ENCODE measurements around the gene KCNJ1.
A peak's percentile ranks its signal among the peaks of the same experiment; 100 is the strongest.

Gene KCNJ1

GRCh38 chr11:128901653-128902514 lies 34.8 kb upstream of the KCNJ1 start:
- no peak for DNase-seq (ENCODE audit: low spot score)

DNA sequence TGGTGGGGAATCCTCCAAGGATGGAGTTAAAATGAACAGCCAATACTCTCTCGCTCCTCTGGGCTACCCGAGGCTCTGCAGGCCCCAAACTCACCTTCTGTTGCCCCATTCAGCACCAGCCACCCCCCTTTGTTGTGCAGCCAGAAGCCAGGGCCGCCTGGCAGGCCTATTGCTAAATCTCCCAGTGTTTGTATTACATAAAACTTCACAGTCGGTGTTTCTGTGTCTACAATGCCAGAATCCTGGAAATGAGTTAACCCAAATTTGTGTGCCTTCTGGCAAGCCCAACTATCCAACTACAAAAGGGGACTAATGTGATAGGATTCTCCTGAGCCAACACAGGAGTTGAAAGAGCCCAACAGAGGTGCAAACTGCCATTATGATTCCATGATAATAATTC lies 33.4 kb upstream of the KCNJ1 start:
- no peak for DNase-seq (ENCODE audit: low spot score)

- no peak for DNase-seq (ENCODE audit: low spot score)
These were observed 31.7 kb upstream of the KCNJ1 start for GRCh38 chr11:128898580-128899344.

DNA sequence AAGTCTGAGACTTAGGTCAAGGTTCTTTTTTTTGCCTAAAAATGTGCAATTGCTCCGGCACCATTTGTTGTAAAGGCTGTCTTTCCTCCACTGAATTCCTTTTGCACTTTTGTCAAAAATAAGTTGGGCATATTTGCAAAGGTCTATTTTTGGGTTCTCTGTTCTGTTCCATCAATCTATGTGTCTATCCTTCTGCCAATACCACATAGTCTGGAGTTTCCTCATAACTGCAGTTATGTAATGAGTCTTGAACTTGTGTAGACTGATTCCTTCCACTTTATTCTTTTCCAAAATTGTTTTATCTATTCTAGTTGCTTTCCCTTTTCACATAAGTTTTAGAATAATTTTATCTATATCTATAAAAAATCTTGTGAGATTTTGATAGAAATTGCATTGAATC lies 30.7 kb upstream of the KCNJ1 start:
- DNase-seq (ENCODE audit: low spot score), result no peak

DNA sequence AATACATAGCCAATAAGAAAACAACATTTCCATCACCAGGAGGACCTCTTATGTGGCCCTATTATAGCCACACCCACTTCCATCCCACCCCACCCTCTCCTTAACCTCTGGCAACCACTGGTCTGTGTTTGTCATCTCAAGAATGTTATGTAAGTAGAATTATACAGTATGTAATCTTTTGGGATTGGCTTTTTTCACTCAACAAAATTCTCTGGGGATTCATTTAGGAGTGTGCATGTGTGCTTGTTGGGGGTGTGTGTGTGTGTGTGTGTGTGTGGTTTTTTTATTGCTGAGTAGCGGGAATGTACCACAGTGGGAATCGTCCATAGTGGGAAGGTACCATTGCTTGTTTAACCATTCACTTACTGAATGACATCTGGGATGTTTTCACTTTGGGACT lies 29.3 kb upstream of the KCNJ1 start:
- peak; percentile 44 for DNase-seq (ENCODE audit: low spot score)

DNA sequence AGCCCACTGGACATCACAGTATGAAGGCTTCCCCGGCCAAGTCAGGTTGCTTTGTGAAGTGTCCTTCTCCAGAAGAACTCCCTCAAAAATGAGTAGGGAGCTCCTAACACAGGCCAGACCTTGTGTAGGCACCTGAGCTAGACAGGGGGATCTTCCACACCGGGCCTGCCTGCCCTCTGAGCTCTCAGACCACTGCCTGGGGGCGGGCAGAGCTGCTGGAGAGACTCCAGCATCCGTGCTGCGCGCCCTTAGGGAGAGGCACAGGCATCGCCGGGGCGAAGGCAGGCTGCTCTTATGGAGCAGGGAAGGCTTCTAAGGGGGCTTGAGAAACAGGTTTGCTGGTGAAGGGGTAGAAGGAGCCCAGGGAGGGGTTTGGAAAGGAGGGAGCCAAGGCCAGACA lies 28.4 kb upstream of the KCNJ1 start:
- DNase-seq (ENCODE audit: low spot score), result no peak

- DNase-seq (ENCODE audit: low spot score), result peak; percentile 17
These were observed 27.6 kb upstream of the KCNJ1 start for GRCh38 chr11:128894685-128895084.

- no peak for DNase-seq (ENCODE audit: low spot score)
These were observed 27.2 kb upstream of the KCNJ1 start for GRCh38 chr11:128894286-128894681.

GRCh38 chr11:128893578-128894285 lies 26.6 kb upstream of the KCNJ1 start:
- peak; percentile 57 for DNase-seq (ENCODE audit: low spot score)

DNA sequence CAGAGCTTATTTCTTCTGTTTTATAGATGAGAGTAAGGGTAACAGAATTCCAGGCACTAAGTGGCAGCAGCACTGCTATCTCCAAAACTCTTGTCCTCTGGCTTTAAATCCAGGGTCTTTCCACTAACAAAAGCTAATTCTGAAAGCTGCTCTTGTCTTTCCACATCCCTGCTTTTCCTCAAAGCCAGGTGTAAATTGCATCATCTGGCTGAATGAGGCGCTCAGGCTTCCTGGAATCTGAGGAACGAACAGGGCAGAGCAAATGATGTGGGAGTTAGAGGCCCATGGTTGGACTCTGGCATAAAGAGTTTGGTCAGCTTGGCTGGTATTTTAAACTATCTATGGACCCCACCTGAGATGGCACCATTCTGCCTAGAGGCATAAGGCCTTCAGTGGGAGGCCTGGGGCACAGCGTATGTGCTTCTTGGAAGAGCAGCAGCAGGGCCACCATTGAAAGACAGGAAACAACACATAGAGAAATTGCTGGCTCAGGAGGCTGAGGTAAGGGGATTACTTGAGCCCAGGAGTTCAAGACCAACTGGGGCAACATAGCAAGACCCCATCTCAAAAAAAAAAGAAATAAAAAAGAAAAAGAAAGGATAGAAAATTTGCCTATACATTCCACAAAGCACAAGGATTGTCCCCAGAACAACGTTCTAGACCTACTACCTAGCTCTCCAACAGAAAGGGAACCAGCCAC lies 25.9 kb upstream of the KCNJ1 start:
- DNase-seq (ENCODE audit: low spot score), result peak; percentile 67

DNA sequence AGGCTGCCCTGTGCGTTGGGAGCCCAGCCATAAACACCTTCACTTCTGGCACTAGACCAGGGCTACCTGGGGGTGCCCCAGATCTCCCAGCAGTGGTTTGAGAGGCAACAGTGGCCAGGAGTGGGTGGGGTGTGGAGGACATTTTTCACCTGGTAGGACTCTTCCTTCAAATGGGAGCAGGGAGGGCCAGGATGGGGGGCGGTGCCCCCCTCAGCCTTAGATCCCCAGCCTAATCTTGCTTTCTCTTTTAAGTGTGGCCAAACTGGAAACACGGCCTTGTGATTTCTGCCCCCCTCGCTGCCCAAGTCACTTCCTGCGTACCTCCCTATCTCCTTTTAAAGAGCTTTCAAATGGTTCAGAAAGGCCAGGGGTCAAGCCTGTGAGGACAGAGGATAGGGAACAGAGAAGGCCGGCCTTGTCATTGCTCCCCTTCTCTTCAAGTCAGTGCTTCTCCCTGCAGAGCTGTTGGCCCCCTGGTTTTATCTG lies 24.9 kb upstream of the KCNJ1 start:
- DNase-seq (ENCODE audit: low spot score), result peak; percentile 74

DNA sequence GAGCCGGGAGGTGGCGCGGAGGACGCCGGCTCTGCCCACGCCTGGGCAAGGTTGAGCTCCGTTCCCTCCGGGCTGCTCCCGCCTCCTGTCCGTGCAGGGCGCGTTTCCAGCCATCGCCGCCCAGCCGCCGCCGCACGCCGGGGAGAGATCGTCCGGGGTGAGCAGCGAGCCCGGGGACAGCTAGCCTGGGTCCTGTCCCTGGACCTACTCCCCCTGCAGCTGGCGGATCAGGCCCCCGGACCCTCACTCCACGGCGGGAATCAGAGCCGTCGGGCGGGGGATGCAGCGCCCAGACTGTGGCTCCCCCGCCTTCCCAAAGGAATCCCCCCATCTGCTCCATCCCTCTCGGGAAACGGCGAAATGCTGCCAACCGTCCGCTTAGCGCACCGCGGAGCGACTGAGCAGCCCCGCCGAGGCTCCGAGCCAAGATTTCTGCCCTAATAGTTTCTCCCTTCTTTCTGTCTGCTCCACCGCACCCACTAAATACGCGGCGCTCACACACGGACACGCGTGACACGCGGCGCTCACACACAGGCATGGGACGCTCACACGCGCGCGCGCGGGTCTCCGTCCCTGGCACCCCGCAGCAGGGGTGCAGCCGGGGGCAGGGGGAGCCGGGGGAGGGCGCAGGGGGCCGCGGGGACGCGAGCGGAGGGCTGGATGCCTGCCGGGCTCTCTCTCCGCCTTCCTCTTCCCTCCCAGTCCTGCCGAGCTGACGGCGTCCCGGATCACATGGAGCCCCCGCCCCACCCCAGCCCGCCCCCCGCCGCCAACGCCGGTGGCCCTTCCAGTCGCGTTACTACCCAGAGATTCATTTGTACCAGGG lies 23.7 kb upstream of the KCNJ1 start, which contains the start of gene KCNJ5:
TSS of gene KCNJ5 (plus strand) at position 814 of the 826 bp plus-strand sequence. CDS start 19,918 bp downstream, outside the sequence.
- DNase-seq (ENCODE audit: low spot score), result peak; percentile 63

DNA sequence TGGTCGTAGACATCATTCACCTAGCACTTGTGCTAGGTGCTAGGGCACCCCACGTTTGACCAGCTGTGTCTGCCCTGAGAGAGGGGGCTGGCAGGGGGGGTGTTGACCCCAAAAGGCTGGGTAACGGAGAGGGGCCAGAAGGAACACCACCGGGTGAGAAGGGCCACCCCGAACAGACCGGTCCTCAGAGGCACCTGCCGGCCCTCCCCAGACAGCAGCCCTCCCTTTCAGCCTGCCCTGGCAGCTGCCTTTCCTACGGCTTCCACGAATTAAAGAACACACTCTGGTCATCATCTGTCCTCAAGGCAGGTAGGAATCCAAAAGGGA lies 23.1 kb upstream of the KCNJ1 start:
- DNase-seq (ENCODE audit: low spot score), result no peak

GRCh38 chr11:128889657-128890213 lies 22.6 kb upstream of the KCNJ1 start:
- DNase-seq (ENCODE audit: low spot score), result no peak

DNA sequence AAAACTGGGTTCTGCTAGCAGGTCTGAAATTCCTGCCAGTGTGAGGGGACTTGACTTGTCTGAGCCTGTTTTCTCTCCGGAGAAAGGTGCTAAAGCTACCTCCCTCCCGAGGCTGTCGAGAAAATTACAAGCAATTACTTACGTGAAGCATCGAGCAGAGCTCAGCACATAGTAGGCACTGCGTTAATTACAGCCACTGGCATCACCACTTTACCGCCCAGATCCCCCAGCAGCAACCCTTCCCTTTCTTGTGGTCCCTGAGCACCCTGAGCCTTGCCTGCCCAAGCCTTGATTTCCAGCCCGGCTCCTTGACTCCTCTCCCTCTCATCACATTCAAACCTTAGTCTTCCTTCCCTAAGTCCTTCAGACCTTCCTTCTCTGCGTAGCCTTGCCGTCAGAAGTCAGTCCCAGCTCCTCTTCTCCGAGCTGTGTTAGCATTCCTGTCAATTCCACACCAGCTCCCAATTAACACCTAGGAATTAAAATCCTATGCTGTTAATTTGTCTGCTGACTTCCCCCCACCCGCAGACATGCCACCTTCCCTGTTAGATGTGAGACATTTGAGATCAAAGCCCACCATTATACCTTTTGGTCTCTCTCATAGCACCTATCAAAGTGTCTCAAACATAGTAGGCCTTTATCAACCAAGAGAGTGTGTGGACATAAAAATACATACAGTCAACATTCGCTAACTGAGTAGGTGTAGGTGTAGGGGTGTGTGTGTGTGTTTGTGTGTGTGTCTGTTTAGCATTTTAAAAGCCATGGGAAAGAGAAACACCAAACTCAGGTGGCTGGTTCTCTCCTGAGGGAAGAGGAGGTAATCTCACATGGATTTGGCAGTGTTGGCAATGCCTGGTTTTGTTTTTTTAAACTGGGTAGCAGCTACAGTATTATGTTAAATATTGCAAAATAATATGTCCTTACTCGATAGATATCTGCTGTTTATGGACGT lies 21.2 kb upstream of the KCNJ1 start:
- DNase-seq (ENCODE audit: low spot score), result no peak

GRCh38 chr11:128886406-128887124 lies 19.5 kb upstream of the KCNJ1 start:
- DNase-seq (ENCODE audit: low spot score), result peak; percentile 61

DNA sequence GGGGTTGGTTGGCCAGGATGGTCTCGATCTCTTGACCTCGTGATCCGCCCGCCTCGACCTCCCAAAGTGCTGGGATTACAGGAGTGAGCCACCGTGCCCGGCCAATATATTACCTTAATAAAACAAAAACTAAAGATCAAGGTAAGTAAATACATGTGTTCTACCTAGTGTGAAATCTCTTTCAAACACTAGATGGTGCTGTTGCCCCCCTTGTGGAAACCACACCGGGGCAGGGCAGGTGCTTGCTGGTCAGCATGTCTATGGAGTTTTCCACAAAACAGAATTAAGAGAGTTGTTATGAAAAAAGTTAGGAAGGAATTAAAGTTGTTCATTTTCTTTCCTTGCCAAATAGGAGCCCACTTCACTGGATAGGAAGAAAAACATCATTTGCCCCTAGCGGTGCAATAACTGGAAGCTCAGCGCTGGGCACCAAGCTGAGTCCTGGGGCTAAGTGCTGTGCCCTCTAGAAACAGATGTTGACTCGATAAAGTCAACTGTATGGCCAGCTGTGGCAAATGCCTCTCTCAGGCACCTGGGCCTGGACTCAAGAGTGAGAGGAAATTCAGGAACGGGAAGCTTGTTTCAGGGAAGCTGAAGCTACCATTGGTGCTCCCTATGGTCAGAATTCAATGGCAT lies 17.7 kb upstream of the KCNJ1 start:
- peak; percentile 75 for DNase-seq (ENCODE audit: low spot score)

- no peak for DNase-seq (ENCODE audit: low spot score)
These were observed 17.0 kb upstream of the KCNJ1 start for GRCh38 chr11:128884054-128884453.

All from SW480 (cell line).